ENCODE results near the gene EIF5B. TPM values are rescaled to one million over a fixed set of nuclear protein-coding genes. Genes with fewer than 3 reads are reported as not detected.

EIF5B gene
- total and polyA plus RNA-seq, 7 donors, result 15.0 to 44.3 (median 32.7) TPM

GRCh38 chr2:99377879-99378278 is 40.7 kb downstream of the EIF5B start:
- Histone ChIP-seq H3K9me3 (no peaks in the 10 kb centered on the region), H3K27me3 (no peaks in the 10 kb centered on the region), H3K4me1 (no peaks in the 10 kb centered on the region), H3K4me3 (no peak overlapping the region), H3K27ac (no peak overlapping the region), H3K36me3 (peaks cover 15 to 91% (median 28%) of the 10 kb centered on the region in 4 donors)
- 93 to 94% methylated on average over 1 of the region's 1 CpG for WGBS, 2 donors
- TF ChIP-seq EP300 (IDR thresholded peaks at IDR 0.05) (no peak), CTCF (IDR thresholded peaks at IDR 0.05) (no peak), POLR2AphosphoS5 (IDR thresholded peaks at IDR 0.05) (no peak), POLR2A (IDR thresholded peaks at IDR 0.05) (no peak)
- no peak for DNase-seq
- intact Hi-C loops (cut with DNase I), result no loop called here

GRCh38 chr2:99380376-99381010 is 43.3 kb downstream of the EIF5B start:
- peaks cover 11 to 87% (median 28%) of the 10 kb centered on the region in 4 donors for H3K36me3 ChIP-seq
- intact Hi-C loops (cut with DNase I), result no loop called here

GRCh38 chr2:99382143-99382542 is 45.0 kb downstream of the EIF5B start:
- Histone ChIP-seq H3K9me3 (no peaks in the 10 kb centered on the region), H3K4me3 (no peak overlapping the region), H3K27me3 (no peaks in the 10 kb centered on the region), H3K27ac (no peak overlapping the region), H3K36me3 (peaks cover 10 to 72% (median 20%) of the 10 kb centered on the region in 4 donors), H3K4me1 (no peaks in the 10 kb centered on the region)
- TF ChIP-seq POLR2A (IDR thresholded peaks at IDR 0.05) (no peak), EP300 (IDR thresholded peaks at IDR 0.05) (no peak), CTCF (IDR thresholded peaks at IDR 0.05) (no peak), POLR2AphosphoS5 (IDR thresholded peaks at IDR 0.05) (no peak)
- intact Hi-C loops (cut with DNase I), result no loop called here
- DNase-seq, result no peak
- 81 to 89% methylated on average over 2 of the region's 2 CpGs for WGBS, 2 donors

More at GRCh38 chr2:99380376-99381010, 43.3 kb downstream of the EIF5B start:
- Histone ChIP-seq H3K4me1 (no peaks in the 10 kb centered on the region), H3K27ac (no peak overlapping the region), H3K27me3 (no peaks in the 10 kb centered on the region), H3K4me3 (no peak overlapping the region), H3K9me3 (no peaks in the 10 kb centered on the region)
- no peak for DNase-seq
- 78 to 83% methylated on average over 3 of the region's 3 CpGs for WGBS, 2 donors
- no peak for TF ChIP-seq CTCF (IDR thresholded peaks at IDR 0.05)
- no peak for TF ChIP-seq EP300 (IDR thresholded peaks at IDR 0.05)
- no peak for TF ChIP-seq POLR2A (IDR thresholded peaks at IDR 0.05)
- TF ChIP-seq POLR2AphosphoS5 (IDR thresholded peaks at IDR 0.05), result no peak

GRCh38 chr2:99386011-99386410 is 48.8 kb downstream of the EIF5B start:
- 96 to 98% methylated on average over 2 of the region's 2 CpGs for WGBS, 2 donors
- Histone ChIP-seq H3K36me3 (peaks cover 0 to 48% (median 8%) of the 10 kb centered on the region in 4 donors), H3K9me3 (no peaks in the 10 kb centered on the region), H3K4me3 (no peak overlapping the region), H3K4me1 (peaks cover 0 to 12% (median 5%) of the 10 kb centered on the region in 4 donors), H3K27me3 (no peaks in the 10 kb centered on the region), H3K27ac (no peak overlapping the region)
- no peak for DNase-seq
- intact Hi-C loops (cut with DNase I), result no loop called here
- TF ChIP-seq POLR2AphosphoS5 (IDR thresholded peaks at IDR 0.05) (no peak), EP300 (IDR thresholded peaks at IDR 0.05) (no peak), POLR2A (IDR thresholded peaks at IDR 0.05) (no peak), CTCF (IDR thresholded peaks at IDR 0.05) (no peak)

GRCh38 chr2:99388892-99389291 is 51.7 kb downstream of the EIF5B start:
- TF ChIP-seq POLR2AphosphoS5 (IDR thresholded peaks at IDR 0.05) (no peak), EP300 (IDR thresholded peaks at IDR 0.05) (no peak), POLR2A (IDR thresholded peaks at IDR 0.05) (no peak), CTCF (IDR thresholded peaks at IDR 0.05) (no peak)
- Histone ChIP-seq H3K9me3 (no peaks in the 10 kb centered on the region), H3K36me3 (peaks cover 7 to 52% (median 13%) of the 10 kb centered on the region in 4 donors), H3K4me1 (peaks cover 0 to 12% (median 5%) of the 10 kb centered on the region in 4 donors), H3K27ac (no peak overlapping the region), H3K4me3 (no peak overlapping the region), H3K27me3 (no peaks in the 10 kb centered on the region)
- intact Hi-C loops (cut with DNase I), result no loop called here
- DNase-seq, result no peak
- 87 to 91% methylated on average over 2 of the region's 2 CpGs for WGBS, 2 donors

All from sigmoid colon (tissue), 7 donors.